HCT116 (cell line): ENCODE data around the gene PICALM.

Experiments used
- CTCF ChIP-seq, 3 experiments: fragments of 200-600 bp in 1 of 3; sonication (generic) in 1 of 3; IDR thresholded peaks in 2 of 3; conservative IDR thresholded peaks in 1 of 3; 2 replicates each; pipeline ENCODE4 v1.5.1; 2012 to 2017; ENCODE audit warnings: low read depth in 2 of 3, low read length in 2 of 3, antibody characterized with exemption in 1 of 3, borderline replicate concordance in 1 of 3, control low read depth in 1 of 3, mild to moderate bottlenecking in 1 of 3, mixed read lengths in 1 of 3, mixed run types in 1 of 3, moderate library complexity in 1 of 3; ENCODE audit not compliant: insufficient read depth in 1 of 3
- EZH2 ChIP-seq: fragments of 200-600 bp; sonication (generic); IDR thresholded peaks from 2 replicates; pipeline ENCODE4 v1.6.1; 2017; ENCODE audit warnings: antibody characterized with exemption, mixed run types
- EZH2phosphoT487 ChIP-seq: fragments of 200-600 bp; IDR thresholded peaks from 2 replicates; pipeline ENCODE4 v1.6.1; 2018; ENCODE audit warnings: antibody characterized with exemption, borderline replicate concordance
- POLR2A ChIP-seq: IDR thresholded peaks from 2 replicates; pipeline ENCODE4 v1.7.0; 2011; ENCODE audit warnings: borderline replicate concordance; ENCODE audit not compliant: insufficient read depth, insufficient read length; ENCODE audit errors: extremely low read depth
- POLR2AphosphoS5 ChIP-seq: IDR thresholded peaks from 2 replicates; pipeline ENCODE4 v1.6.1; 2011; ENCODE audit warnings: mild to moderate bottlenecking, low read depth, low read length, moderate library complexity
- TCF7L2 ChIP-seq: IDR thresholded peaks from 2 replicates; pipeline ENCODE4 v1.7.0; 2011; ENCODE audit warnings: borderline replicate concordance, inconsistent platforms; ENCODE audit not compliant: insufficient read depth, insufficient read length; ENCODE audit errors: extremely low read depth
- ZNF274 ChIP-seq: fragments of 200-500 bp; sonication (Bioruptor generic); IDR thresholded peaks from 2 replicates; pipeline ENCODE4 v1.6.1; 2014; ENCODE audit warnings: mild to moderate bottlenecking, low read depth, low read length, inconsistent platforms

- no peak for TF ChIP-seq POLR2AphosphoS5
- TF ChIP-seq EZH2phosphoT487, result no peak
- TF ChIP-seq CTCF (IDR thresholded peaks at IDR 0.05 in 2 of 3, conservative IDR thresholded peaks at IDR 0.05 in 1 of 3; ENCODE audit: borderline replicate concordance in 1 of 3, insufficient read depth in 1 of 3, low read depth in 2 of 3, low read length in 2 of 3), result no peak
- TF ChIP-seq EZH2, result no peak
- TF ChIP-seq TCF7L2, result no peak
- no peak for TF ChIP-seq ZNF274
- TF ChIP-seq POLR2A, result no peak
Observed at GRCh38 chr11:85922367-85922766, 146.5 kb downstream of the PICALM start.
